Measurements from ENCODE around the gene SRCIN1. TPM values are rescaled to one million over a fixed set of nuclear protein-coding genes. Genes with fewer than 3 reads are reported as not detected.
"Not testable (repeated sequence)": the region's sequence is repeated elsewhere in the genome, so short reads cannot be mapped to it uniquely, and the experiment has no call there.

Gene SRCIN1
- polyA plus RNA-seq, 1 donor from 2014 or later, result not detected

GRCh38 chr17:38484242-38485145 is 121.3 kb downstream of the SRCIN1 start:
- H3K27me3 Mint-ChIP-seq, H3K9me3 Mint-ChIP-seq, H3K36me3 Mint-ChIP-seq: not testable (repeated sequence)
- Mint-ChIP-seq H3K27ac (peak overlapping the region in 2 of 3 donors; percentile 18 to 97), H3K4me1 (peaks cover 8 to 17% (median 11%) of the 10 kb centered on the region in 3 donors), H3K4me3 (peak overlapping the region in 3 of 4 donors; percentile 53 to 83 (median 61))

DNA sequence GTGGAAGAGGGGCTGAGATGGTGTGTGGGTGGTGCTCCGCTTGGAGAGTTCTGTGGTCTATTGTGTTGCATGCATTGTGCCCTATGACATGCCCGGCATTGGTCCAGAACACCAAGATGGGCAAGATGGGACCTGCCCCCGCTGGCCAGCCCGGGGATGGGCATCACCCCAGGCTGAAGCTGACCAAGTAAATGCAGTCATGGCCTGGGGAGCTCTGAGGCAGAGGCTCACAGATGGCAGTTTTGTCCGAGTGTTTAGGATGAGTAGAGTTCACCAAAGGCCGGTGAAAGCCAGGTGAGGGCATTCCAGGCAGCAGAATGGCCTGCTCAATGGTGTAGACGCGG is 123.1 kb downstream of the SRCIN1 start:
- not testable (repeated sequence) for H3K4me3 Mint-ChIP-seq, H3K27me3 Mint-ChIP-seq, H3K36me3 Mint-ChIP-seq, H3K9me3 Mint-ChIP-seq, H3K27ac Mint-ChIP-seq
- H3K4me1 Mint-ChIP-seq, result peaks cover 8 to 17% (median 11%) of the 10 kb centered on the region in 3 donors

GRCh38 chr17:38482039-38482699 is 123.6 kb downstream of the SRCIN1 start:
- not testable (repeated sequence) for H3K9me3 Mint-ChIP-seq

More at GRCh38 chr17:38482039-38482699, 123.6 kb downstream of the SRCIN1 start:
- H3K27me3 Mint-ChIP-seq, H3K27ac Mint-ChIP-seq, H3K36me3 Mint-ChIP-seq, H3K4me3 Mint-ChIP-seq: not testable (repeated sequence)
- peaks cover 8 to 17% (median 11%) of the 10 kb centered on the region in 3 donors for H3K4me1 Mint-ChIP-seq

Other genes starting within 250 kb of the SRCIN1 start
- not detected for gene ARHGAP23, start 177.5 kb downstream of the SRCIN1 start, polyA plus RNA-seq
- not detected for gene EPOP, start 69.0 kb upstream of the SRCIN1 start, polyA plus RNA-seq
- gene MLLT6, start 99.3 kb upstream of the SRCIN1 start, polyA plus RNA-seq, result 7.9 TPM
- 29.1 TPM for gene CISD3, start 124.4 kb upstream of the SRCIN1 start, polyA plus RNA-seq
- gene PCGF2, start 142.4 kb upstream of the SRCIN1 start, polyA plus RNA-seq, result not detected
- 426 TPM for gene PSMB3, start 146.8 kb upstream of the SRCIN1 start, polyA plus RNA-seq
- gene PIP4K2B, start 193.6 kb upstream of the SRCIN1 start, polyA plus RNA-seq, result 11.5 TPM
- gene CWC25, start 219.4 kb upstream of the SRCIN1 start, polyA plus RNA-seq, result 17.1 TPM
- 1,385 TPM for gene RPL23, start 247.8 kb upstream of the SRCIN1 start, polyA plus RNA-seq

Data from IgD-negative memory B cell (primary cell).